Activated CD4-positive, alpha-beta T cell treated with anti-CD3 and anti-CD28 coated beads, Interleukin-2, amount 50 U/mL, for 1 hour (primary cell): ENCODE measurements around the gene PER3.

ENCODE experiments used
- DNase-seq: peaks from one replicate; pipeline ENCODE4 v3.0.0-alpha.2; 2020

PER3 gene

DNA sequence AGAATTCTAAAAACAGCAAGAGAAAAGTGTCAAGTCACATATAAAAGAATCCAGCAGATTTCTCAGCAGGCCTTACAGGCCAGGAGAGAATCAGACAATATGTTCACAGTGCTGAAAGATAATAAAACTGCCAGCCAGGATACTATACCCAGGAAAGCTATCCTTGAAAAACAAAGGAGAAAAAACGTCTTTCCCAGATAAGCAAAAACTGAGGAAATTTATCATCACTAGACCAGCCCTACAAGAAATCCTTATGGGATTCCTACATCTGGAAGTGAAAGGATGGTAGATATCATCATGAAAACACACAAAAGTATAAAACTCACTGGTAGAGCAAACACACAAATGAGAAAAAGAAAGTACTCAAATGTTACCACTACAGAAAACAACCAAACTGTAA lies 93.9 kb downstream of the PER3 start:
- no peak for DNase-seq

DNA sequence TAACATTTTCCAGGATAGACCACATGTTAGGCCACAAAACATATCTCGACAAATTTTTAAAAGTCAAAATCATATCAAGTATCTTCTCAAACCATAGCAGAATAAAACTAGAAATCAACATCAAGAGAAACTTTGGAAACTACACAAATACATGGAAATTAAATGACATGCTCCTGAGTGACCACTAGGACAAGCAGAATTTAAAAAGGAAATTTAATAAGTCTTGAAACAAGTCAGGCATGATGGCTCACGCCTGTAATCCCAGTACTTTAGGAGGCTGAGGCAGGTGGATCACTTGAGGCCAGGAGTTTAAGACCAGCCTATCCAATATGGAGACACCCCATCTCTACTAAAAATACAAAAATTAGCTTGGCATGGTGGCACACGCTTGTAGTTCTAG lies 95.1 kb downstream of the PER3 start:
- DNase-seq: no peak

DNA sequence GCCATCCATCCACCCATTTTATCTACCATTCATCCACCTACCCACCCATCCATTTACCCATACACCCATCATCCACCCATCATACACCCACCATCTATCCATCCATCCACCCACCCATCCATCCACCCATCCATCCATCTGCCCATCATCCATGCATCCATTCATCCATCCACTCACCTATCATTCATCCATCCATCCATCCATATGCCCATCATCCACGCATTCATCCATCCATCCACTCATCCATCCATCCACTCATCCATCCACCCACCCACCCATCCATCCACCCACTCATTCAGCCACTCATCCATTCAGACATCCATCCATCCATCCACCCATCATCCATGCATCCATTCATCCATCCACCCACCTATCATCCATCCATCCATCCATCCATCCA lies 100.7 kb downstream of the PER3 start:
- DNase-seq: no peak

DNA sequence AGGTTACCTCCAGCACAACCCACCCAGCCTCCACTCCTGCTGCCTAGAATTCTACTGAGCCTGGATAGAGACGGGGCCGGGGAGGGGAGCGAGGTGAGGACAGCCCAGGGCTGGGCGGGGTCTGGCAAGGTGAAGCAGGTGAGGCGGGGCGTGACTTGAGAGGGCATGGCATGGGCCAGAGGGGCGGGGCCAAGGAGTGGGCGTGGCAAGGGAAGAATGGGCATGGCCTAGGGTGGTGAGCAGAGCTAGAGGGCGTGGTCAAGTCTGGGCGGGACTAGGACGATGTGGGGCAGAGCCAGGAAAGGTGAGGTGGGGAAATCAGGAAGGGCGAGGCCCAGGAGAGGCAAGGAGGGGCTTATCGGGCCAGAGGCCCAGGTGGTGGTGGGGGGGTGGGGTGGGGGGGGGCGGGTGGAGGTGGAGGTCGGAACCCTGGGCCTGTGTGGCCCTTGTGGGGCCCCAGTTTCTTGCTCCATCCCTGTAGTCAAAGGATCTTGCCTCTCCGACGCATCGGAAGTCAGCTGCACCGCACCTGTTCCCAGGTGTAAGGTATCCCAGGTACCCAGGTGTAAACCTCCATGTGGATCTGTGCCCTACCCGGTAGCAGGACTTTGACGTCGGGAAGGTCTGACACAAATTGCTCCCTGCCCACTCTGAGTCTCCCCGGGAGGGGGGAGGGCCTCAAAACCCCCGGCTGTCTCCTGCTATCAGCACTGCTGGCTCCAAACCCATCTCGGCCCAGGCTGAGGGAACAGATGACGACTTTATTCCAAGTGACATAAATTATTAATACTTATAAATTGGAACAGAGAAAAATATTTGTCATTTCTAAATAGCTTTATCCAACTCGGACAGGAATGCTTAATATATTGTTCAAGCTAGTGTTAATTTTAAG lies 101.7 kb downstream of the PER3 start:
- peak; percentile 6 for DNase-seq

DNA sequence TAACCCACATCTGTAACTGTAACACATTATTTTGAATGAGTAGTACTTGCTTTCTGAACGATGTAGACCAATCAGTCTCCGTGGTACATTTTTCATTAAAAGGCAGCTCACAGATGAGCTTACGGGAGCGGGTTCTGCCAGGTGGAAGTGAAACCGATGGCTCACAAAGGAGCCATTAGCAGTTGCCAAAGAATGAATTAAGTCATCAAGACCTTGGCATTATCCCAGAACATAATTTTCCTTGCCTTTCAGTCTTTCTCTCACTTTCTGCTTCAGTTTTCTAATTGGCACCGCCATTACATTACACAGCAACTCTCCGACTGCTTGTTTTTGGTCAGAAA lies 102.3 kb downstream of the PER3 start:
- DNase-seq: no peak

DNA sequence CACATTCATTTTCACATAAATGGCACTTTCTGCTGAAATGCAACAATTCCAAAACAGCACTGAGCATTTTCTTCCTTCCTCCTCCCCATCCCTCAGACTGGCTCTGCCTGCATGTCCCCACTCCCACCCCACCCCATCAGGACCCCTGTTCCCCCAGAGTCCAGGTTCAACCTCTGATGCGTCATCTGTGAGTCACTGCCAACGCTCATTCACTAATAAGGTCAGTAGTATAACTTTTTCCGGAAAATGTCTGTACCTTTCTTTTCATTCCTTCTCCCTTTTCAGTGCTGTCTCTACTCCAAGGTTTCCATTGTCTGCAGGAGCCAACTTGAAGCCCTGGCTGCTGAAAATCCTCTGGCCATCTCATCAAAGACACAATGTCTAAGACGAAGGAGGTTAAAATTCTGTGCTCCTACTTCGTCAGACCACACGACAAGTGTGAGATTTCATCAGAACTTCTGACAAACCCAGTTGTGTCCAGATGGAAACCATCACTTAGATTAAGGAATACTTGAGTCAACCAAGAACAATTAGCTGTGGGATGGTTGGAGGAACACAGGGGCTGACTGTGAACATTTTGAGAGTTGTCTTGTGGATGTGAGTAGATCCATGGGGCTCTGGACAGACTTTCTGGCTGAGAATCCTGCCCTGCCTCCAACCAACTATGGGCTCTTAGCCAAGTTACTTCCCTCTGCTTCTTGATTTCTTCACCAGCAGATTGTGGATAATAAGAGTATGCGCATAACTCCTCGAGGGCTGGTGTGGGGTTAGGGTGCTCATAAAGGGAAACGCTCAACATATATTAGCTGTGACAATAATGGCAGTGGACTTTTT lies 104.4 kb downstream of the PER3 start:
- DNase-seq: no peak

DNA sequence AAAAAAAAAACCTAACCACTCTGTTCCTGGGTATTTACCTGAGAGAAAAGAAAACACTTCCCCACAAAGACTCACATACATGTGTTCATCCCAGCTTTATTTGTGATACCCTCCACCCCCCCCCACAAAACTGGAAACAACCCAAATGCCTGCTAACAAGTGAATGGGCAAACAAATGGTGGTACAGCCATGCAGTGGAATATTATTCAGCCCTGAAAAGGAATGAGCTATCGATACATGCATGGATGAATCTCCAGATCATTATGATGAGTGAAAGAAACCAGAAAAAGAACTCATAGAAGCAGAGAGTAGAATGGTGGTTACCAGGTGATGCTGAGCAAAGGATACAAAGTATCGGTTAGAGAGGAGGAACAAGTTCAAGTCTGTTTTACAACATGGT lies 106.8 kb downstream of the PER3 start:
- DNase-seq: no peak

DNA sequence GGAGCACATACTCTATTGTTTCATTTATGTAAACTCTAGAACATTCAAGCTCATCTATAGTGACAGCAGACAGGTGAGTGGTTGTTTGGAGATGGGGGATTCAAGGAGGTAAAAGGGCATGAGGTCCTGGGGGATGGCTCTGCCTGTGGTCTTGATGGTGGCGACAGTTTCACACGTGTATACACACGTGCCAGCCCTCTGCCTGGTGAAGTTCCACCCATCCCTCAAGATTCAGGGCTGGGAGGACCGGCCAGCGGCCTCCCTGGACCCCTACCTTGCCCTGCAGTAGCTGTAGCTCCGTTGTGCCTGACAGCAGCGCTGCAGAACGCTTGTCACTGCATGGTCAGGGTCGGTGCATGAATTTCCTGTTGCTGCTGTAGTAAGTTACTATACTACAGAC lies 107.7 kb downstream of the PER3 start:
- DNase-seq: no peak

DNA sequence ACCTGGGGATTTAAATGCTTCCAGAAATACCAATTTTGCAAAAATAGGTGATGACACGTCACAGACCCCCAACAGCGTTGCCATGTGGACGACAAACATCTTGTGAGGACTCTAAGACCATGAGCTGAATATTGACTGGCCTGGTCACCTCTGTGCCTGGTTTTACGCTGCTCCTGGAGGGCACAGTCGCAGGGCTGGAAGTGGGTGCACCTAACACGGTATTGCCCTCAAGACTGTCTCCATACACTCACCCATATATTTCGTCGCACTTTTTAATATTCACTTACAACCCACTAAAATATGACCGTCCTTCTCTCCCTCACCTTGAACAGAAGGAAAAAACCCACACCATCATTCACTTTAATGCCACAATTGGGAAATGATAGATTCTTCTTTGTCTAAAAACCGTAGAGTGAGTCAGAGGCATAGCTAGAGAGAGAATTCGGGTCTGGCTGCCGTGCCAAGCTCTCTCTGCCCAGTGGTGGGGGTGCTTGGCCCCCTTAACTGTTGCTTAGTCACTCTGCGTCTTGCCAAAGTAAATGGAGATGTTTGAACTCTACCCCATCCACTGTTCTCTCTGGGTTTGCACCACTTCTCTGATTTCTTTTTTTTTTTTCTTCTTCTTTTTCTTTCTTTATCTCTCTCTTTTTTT lies 109.6 kb downstream of the PER3 start:
- DNase-seq: no peak
